ENCODE results near the gene MUL1.
"Not testable (repeated sequence)": the region's sequence is repeated elsewhere in the genome, so short reads cannot be mapped to it uniquely, and the experiment has no call there.

MUL1 gene

DNA sequence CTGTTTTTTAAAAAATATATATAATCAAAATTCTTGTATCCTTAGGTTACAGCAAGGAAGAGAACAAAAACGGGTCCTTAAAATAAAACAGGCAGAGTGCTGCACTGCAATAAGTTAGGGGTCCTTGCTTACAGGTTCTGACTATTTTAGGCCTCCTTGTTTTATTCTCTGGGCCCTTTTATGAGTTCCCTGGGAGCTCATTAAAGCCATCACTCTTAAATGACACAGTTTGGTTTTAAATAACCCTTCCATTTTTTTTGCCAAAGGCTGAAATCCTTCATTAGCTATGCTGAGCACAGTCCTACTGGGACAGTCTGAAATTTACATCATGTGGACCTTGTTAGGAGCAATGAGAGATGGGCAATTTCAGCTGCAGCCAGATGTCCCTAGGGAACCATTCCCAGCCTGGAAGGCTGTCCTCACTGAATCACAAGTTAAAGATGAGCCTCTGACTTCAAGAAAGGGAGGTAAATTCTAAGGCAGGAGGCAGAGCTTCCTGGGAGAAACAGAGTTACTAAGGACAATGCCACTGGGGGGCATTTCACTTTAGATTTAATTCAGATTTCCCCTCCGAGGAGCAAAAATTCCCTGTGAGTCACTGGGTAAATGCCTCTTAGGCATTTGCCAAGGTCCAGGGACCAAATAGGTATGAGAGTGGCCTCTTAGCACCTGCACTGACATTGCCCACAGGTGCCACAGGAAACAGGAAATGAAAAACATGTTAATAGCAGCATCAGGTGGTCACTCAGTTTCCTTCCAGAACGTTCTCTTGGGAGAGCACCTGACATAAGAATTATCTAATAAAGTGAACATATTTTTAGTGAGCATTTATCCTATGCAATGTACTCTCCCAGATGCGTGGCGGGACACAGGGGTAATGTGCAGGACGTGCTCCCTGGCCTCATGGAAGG is 3.8 kb upstream of the MUL1 start:
- no peak for DNase-seq

DNA sequence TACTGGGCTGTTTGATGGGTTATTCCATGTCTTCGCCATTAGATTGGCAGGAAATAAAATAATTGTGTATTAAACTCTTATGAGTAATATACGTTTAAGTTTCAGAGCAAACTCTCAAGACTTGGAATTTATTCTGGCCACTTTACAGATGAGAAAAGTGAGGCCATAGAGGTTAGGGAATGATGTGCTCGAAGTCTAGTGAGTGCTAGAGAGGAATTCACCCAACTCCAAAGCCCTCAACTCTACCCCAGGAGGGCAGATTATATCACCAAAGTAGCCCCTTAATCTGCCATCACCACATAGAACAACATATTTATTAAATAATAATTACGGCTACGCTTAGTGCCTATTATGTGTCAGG is 440 bp upstream of the MUL1 start:
- no peak for DNase-seq

DNA sequence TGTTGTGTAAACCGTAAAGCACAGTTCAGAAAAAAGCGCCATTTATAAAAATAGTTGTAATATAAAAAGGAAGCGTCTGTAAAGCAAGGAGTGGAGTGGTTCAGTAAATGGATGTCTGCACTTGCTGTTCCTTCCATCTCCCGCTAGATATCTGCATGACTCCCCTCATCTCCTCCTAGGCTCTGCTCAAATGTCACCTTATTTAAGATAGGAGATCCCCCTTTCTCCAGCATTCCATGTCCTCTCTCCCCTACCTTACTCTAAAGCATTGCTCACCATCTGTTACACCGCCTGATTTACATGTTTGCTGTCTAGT is 745 bp downstream of the MUL1 start:
- DNase-seq = no peak

DNA sequence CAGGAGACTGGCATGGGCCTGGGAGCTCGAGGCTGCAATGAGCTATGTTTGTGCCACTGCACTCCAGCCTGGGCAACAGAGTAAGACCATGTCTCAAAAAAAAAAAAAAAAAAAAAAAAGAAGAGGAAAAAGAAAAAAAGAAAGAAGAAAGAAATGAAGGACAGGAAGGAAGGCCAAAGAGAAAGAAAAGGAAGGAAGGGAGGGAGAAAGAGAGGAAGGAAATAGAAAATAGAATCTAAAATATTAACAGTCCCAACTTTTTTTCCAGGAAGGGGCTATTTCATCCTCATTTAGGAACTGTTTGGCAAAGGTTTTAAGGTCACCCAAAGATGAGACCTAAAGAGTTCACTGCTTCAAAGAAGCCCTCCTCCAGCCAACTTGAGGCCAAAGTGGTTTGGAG is 2.5 kb downstream of the MUL1 start:
- DNase-seq = no peak

DNA sequence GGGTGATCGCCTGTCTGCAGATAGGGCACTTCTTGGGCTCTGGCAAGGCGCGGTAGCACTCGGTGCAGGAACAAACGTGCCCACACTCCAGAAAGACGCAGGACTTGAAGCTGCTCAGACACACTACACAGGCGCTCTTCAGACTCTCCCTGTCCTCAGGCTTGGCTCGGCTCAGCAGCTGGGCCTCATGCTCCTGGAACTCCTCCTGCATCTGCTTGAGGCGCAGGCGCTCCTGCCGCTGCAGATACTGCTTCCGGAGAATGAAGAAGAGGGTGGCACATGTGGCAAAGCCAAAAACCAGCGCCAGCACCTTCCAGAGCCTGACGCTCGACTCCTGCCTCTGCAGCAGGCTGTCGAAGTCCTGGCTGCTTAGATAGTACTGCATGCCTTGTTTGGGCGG is 7.2 kb downstream of the MUL1 start:
- no peak for DNase-seq

DNA sequence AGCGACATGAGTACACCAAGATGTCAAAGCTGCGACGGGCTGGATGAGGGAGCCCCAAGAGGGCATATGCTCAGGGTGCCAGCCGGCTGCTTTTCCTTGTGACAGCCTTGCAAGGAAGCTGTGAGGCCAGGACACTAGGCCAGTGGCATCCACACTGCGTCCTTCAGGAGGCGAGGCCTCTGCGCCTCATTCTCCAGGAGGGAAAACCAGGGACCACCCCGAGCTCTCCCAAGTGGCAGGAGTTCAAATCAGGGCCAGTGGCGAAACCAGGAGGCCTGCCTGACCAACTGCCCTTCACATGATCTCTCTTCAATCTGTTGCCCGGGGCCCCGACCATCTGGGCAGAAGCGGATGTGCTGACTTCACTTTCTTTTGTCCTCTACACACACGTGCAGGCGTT is 8.2 kb downstream of the MUL1 start:
- no peak for DNase-seq

DNA sequence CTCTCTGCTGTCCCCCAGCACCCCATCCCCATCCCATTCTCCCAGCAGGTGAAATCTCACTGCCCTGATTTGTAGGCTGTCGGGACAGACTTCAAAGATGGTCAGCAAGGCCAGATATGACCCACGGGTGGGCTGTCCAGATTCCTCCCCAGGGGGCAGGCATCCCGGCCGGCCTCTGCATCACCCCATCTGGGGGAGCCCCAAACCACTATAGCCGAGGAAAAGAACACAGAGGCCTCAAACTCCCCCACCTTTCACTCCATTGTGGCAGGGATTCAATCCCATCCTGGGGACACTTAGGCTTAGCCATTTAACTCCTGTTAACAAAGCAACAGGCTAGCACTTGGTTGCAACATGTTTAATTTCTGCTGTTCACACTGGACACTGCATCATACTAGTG is 8.8 kb downstream of the MUL1 start:
- DNase-seq = no peak

DNA sequence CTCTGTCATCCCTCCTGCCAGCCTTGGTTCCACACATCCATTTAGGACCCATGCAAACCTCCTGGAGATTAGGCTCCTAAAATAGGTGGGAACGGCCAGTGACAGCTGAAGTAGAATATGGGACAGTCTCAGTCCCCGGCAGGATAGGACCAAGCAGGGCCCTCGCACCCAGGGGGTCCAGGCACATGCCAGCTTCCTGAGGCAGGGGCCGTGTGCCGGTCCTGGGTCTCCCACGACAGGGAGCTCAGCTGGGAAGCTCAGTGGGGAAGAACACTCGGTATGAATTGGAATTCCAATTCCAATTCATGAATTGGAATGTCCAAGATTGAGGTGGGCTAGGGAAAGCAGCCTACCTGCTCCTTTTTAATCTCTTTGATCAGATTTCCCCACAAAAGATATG is 9.8 kb downstream of the MUL1 start:
- no peak for DNase-seq

DNA sequence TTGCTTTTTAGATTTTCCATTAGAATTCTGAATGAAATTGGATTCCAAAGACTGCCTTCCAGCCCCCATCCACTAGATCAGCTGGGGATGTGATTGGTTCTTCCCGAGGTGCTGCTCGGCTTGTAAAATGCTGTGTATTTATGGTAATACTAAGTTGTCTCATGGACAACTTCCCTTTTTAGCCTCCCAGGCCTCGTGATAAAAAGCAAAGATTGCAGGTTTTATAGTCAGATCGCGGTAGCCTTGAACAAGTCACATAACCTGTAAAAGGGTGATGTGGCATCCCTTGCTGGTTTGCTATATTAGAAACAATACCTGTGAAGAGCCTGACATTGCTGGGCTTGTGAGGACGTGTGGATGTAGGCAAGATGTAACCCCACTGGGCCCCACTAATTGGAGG is 10.4 kb downstream of the MUL1 start:
- DNase-seq = no peak

DNA sequence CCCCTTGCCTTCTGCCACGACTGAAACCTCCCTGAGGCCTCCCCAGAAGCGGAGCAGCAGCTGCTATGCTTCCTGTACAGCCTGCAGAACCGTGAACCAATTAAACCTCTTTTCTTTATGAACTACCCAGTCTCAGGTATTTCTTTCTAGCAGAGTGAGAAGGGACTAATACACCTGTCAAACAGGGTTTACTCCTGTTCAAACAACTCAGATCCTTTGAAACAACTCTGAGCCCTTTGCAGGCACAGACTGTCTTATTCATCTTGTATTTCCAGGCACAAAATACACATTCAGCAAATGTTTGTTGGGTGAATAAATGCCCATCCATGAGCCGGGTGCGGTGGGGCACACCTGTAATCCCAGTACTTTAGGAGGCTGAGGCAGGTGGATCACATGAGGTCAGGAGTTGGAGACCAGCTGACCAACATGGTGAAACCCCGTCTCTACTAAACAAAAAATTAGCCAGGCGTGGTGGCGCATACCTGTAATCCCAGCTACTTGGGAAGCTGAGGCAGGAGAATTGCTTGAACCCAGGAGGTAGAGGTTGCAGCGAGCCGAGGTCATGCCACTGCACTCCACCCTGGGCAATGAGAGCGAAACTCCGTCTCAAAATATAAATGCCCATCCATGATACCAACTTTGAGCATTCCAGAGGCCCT is 11.1 kb downstream of the MUL1 start:
- DNase-seq = not testable (repeated sequence)

DNA sequence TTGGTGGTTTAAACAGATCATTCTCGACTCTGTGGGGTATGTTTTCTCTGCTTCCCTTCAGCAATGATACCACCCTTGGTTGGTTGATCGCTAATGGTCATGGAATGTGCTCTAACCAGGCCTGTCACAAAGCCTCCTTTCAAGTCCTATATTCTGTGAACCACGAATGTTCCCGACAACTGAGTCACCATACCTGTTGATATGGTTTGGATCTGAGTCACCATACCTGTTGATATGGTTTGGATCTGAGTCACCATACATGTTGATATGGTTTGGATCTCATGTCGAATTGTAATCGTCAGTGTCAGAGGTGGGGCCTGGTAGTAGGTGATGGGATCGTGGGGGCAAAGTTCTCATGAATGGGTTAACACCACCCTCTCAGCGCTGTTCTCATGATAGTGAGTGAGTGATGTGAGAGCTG is 11.7 kb downstream of the MUL1 start:
- no peak for DNase-seq

DNA sequence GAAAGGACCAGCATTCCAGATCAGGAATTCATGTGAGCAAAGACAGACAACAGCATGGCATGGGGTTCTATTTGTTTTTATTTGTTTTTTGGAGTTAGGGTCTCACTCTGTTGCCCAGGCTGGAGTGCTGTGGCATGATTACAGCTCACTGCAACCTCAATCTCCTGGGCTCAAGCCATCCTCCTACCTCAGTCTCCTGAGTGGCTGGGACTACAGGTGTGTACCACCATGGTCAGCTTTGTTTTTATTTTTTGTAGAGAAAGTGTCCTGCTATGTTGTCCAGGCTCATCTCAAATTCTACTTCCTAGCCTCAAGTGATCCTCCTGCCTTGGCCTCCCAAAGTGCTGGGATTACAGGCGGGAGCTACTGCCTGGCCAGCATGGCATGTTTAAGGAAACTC is 12.3 kb downstream of the MUL1 start:
- no peak for DNase-seq

DNA sequence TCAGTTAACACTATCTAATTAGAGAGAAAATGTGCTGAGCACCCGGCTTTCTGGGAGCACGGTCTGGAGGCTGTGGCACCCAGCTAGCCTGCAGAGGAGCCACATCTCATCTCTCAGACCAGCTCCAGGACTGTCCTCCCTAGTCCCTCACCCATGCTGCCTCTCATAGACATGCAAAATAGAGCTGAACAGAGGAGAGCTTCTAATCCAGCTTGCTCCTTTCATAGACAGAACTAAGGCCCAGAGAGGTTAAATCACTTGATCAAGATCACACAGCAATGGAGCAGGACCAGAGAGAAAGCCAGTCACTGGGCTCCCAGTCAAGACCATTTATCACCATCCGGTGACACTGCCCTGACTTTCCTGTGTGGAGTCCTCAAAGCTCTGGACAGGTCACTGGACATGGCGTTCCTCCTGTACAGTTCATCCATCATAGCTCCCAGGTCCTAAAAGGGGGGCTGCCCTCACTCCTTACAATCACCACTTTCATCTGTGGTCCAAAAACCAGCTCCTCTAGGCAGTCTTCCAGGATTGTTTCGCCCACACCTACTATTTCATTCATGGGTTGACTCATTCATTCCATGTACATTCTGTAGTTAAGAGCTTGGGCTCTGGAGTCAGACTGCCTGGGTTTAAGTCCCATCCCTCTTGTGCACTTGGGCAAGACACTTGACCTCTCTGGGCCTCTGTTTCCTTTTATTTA is 13.2 kb downstream of the MUL1 start:
- DNase-seq = no peak

DNA sequence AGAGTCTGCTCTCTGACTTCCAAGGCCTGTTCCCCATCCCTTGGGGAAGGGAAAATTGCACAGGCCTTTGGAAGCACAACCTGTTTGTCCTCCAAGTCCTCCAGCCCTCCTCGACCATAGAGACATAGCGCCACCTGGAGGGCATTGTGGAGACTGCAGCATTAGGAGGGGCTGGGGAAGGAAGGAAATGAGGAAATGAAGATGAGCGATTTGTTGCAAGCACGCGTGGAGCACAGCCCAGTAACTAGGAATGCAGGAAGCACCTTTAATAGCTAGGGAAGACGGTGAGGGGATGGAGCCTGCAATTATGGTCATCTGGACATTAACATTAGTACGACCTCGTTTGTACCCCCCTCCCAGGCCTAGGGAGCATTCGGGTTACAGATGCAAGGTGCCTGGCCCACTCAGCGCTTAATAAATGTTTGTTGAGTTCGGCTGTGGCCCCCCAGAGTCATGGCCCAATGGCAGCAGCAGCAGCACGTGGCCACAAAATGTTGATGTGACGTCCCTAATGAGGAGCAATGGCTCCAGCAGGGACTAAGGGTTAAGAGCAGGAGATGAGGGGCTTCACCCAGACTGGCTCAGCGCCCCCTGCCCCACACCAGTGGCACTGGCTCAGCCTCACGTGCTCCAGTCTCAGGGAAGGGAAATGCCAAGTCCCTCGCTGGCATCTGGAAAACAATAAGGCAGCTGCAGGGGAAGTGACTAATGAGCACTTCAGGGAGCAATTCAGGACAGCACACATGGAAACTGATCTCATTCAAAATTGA is 13.9 kb downstream of the MUL1 start:
- peak; percentile 85 for DNase-seq

DNA sequence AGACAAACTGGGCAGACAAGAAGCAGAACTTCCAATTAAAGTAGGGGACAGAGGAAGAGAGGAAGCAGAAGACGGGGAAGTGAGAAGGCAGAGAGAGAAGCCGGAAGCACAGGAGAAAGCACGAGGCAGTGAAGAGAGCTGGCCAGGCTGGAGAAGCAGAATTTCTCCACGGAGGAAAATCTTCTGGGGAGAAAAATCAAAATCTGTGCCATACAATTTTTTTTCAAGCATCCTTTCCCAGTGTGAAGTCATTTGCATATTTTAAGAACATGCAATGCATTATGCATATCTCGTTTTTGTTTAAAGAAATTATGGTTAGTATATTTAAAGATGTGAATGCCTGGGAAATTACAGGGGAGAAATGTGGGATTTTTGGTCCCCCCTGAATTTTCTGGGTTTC is 14.6 kb downstream of the MUL1 start:
- DNase-seq = no peak

DNA sequence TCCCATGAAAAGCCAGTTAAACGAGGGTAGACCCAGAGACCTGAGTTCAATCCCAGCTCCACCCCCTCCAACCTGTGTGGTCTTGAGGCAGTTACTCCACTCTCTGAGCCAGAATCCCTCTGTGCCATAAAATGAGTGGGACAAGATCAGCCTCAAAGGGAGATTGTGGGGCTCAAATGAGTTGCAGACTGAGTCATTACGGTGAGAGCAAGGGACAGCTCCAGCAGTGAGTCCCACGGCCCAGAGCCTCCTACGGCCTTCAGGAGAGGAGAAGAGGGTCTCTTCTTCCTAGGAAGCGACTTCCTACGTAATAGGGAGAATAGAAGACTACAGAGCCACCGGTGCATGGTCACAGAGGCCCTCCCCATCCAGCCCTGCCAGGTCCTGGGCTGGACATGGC is 15.2 kb downstream of the MUL1 start:
- no peak for DNase-seq

DNA sequence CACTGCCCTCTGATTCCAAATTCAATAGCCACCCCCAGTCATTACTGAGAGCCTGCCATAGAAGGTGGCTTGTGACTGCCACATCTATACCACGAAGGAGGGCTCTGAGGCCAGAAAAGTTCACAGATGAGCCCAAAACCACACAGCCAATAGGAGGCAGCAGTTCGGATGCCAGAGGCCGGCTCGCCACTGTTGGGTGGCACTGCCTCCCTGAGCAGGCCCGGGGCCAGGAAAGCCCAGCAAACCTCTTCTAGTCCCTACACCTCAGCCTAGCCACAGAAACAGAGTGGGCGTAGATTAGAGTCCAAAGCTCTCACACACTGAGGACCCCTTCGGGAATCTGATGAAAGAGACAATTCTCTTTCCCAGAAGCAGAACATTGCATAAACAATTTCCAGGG is 16.1 kb downstream of the MUL1 start:
- no peak for DNase-seq

DNA sequence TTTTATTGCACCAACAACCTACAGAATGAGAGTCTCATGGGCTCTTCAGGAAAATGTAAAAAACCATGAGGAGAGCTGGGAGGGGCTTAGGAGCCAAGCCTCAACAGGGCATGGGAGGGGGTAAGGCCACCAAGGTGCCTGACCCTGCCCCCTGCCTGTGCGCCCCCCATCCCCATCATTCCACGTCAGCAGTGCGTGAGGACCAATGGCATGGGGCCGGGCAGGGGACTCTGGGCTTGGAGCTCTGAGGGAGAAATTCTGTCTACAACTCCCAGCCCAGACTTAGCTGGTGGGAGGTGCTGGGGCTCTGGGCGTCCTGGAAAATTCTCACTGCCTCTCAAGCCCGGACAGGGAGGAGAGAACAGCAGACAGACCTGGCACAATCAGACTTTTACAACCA is 16.8 kb downstream of the MUL1 start:
- no peak for DNase-seq

DNA sequence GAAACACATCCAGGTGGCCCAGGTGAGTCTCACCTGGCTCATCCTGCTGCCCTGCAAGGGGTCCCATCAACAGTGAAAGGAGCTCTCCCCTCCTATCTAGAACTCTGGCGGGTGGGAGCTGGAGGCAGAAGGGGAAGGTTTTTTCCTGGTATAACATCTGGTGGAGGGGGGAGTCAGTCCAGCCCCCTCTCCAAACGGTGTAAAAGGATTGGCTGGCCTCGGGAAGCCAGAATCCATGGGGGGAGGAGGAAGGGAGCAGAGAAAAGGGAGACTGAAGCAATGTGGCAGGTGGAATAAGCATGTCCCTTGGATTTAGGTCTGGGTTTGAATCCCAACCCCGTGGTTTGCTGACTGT is 20.7 kb downstream of the MUL1 start:
- DNase-seq = no peak

DNA sequence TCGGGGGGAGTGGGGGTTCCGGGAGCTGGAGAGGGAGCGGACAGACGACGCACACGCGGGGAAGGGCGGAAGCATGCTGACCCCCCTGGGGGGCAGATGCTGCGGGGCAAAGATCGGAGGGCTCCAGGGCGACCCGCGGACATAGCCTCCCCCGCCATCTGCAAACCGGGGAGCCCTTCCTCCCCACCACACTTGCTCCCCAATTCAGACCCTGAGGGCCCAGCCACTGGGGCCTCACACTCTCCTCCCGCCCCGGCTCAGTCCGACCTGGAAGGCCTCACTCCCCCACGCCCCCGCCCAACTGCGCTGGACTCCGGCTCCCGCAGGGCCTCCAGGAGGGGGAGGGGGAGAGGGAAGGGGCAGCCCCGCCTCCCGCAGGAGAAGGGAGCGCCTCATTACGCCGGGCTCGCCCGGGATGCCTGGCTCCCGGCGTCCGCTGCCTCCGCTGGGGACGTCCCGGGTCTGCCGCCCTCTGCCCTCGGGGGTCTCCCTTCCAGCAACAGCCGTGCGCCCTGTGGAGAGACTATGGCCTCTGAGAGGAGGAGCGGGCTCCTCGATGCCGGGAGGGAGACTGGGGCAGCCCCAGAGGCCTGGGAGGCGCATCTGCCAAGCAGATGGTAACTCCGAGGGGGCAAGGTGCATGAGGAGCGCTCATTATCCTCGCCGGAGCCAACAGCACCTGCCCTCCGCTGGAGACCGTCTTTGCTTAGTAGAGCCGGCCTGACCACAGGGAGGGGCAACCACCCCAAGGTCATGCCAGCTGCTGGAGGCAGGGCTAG is 21.3 kb downstream of the MUL1 start:
- DNase-seq = peak; percentile 89

DNA sequence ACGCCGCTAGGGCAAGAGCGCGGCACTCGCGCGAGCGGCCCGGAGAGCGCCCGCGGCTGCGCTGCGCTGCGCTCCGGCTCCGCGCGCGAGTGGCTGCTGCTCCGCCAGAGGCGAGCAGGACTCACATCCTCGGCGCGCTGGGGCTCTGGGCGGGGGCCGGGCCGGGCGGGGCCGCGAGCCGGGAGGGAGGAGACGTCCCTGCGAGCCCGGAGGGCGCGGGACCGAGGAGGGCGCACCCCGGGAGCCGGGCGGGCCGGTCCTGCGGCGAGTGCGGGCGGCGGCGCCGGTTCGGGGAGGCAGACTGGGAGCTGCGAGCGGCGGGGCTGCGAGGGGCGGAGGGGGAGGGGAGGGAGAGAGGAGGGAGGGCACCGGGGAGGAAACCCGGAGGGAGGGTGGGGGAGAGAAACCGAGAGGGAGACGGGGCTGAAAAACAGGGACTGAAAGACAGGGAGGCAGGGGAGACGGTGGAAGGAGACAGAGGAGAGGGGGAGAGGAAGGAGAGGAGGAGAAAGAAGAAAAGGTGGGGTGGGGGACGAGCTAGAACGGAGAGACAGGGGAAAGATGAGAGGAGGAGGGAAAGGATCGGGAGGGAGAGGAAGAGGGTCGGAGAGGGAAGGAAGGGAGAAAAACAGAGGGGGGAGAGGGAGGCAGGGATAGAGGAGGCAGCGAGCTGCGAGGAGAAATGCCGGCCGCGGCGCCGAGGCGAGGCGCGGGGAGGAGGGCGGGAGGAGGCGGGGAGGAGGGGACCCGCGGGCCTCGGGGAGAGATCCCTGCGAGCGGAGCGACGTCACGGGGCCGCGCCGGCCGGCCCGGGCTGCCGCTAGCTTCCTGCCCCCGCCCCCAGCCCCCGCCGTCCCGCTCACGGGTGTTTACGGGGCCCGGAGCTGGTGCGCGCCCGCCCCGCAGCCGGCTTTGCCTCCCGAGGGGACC is 22.2 kb downstream of the MUL1 start, which contains the start of gene CAMK2N1:
TSS of gene CAMK2N1 (minus strand) at position 684 of the 930 bp plus-strand sequence. CDS start 831 bp downstream, outside the sequence.
- DNase-seq = peak; percentile 53

All from NCI-H1105 (cell line).